H9 (cell line): ENCODE results near the gene TTC17. TPM values are rescaled to one million over a fixed set of nuclear protein-coding genes. Genes with fewer than 3 reads are reported as not detected.

Experiments
- DNase-seq: peaks from one replicate; pipeline ENCODE4 v3.0.0-alpha.2; 2017
- H2AFZ ChIP-seq: one replicate; pipeline ENCODE4 v1.6.1; 2013; ENCODE audit warnings: mild to moderate bottlenecking, low read length, control low read depth, moderate library complexity
- H2AK5ac ChIP-seq: 2 replicates; pipeline ENCODE4 v1.6.1; 2013; ENCODE audit warnings: low read length, control low read depth, mixed read lengths; ENCODE audit not compliant: insufficient read length
- H2BK120ac ChIP-seq: one replicate; pipeline ENCODE4 v1.6.1; 2013; ENCODE audit warnings: low read depth, mild to moderate bottlenecking, low read length, control low read depth, inconsistent platforms; ENCODE audit not compliant: poor library complexity, severe bottlenecking
- H2BK12ac ChIP-seq: 2 replicates; pipeline ENCODE4 v1.6.1; 2013; ENCODE audit warnings: low read length, control low read depth, mixed read lengths, low read depth; ENCODE audit not compliant: insufficient read length
- H2BK15ac ChIP-seq: 2 replicates; pipeline ENCODE4 v1.6.1; 2013; ENCODE audit warnings: low read depth, low read length, control low read depth
- H2BK20ac ChIP-seq: one replicate; pipeline ENCODE4 v1.6.1; 2013; ENCODE audit warnings: low read depth, mild to moderate bottlenecking, low read length, control low read depth, inconsistent platforms; ENCODE audit not compliant: poor library complexity, severe bottlenecking
- H2BK5ac ChIP-seq: 2 replicates; pipeline ENCODE4 v1.6.1; 2013; ENCODE audit warnings: low read length, control low read depth, mixed read lengths; ENCODE audit not compliant: insufficient read length
- H3K14ac ChIP-seq: 2 replicates; pipeline ENCODE4 v1.6.1; 2013; ENCODE audit warnings: low read length, control low read depth; ENCODE audit not compliant: insufficient read depth
- H3K18ac ChIP-seq: 2 replicates; pipeline ENCODE4 v1.6.1; 2013; ENCODE audit warnings: low read depth, mild to moderate bottlenecking, mixed read lengths, low read length, control low read depth; ENCODE audit not compliant: insufficient read length
- H3K23ac ChIP-seq: 2 replicates; pipeline ENCODE4 v1.6.1; 2013; ENCODE audit warnings: low read length, control low read depth, mixed read lengths, low read depth; ENCODE audit not compliant: insufficient read length
- H3K23me2 ChIP-seq: 2 replicates; pipeline ENCODE4 v1.6.1; 2013; ENCODE audit warnings: low read depth, mild to moderate bottlenecking, mixed read lengths, low read length, control low read depth; ENCODE audit not compliant: insufficient read length, poor library complexity, severe bottlenecking
- H3K27ac ChIP-seq: 2 replicates; pipeline ENCODE4 v1.5.1; 2013; ENCODE audit warnings: low read length, control low read depth, mixed read lengths, low read depth; ENCODE audit not compliant: insufficient read length
- H3K27me3 ChIP-seq: 2 replicates; pipeline ENCODE4 v1.6.1; 2013; ENCODE audit warnings: low read length, control low read depth, inconsistent platforms; ENCODE audit not compliant: insufficient read depth
- H3K4ac ChIP-seq: 2 replicates; pipeline ENCODE4 v1.6.1; 2013; ENCODE audit warnings: low read depth, mild to moderate bottlenecking, control low read depth, inconsistent platforms, low read length, moderate library complexity
- H3K4me1 ChIP-seq: 2 replicates; pipeline ENCODE4 v1.6.1; 2013; ENCODE audit warnings: low read length, control low read depth, inconsistent platforms; ENCODE audit not compliant: insufficient read depth
- H3K4me2 ChIP-seq: 2 replicates; pipeline ENCODE4 v1.6.1; 2013; ENCODE audit warnings: low read length, control low read depth, mixed read lengths; ENCODE audit not compliant: insufficient read length, insufficient read depth
- H3K56ac ChIP-seq: 2 replicates; pipeline ENCODE4 v1.6.1; 2013; ENCODE audit warnings: low read depth, mild to moderate bottlenecking, mixed read lengths, low read length, control low read depth; ENCODE audit not compliant: insufficient read length
- H3K79me1 ChIP-seq: 2 replicates; pipeline ENCODE4 v1.6.1; 2013; ENCODE audit warnings: low read depth, mild to moderate bottlenecking, moderate library complexity, low read length, control low read depth, inconsistent platforms; ENCODE audit not compliant: insufficient read depth, poor library complexity, severe bottlenecking
- H3K79me2 ChIP-seq: 2 replicates; pipeline ENCODE4 v1.6.1; 2013; ENCODE audit warnings: low read length, control low read depth, inconsistent platforms; ENCODE audit not compliant: insufficient read depth
- H3K9ac ChIP-seq: 2 replicates; pipeline ENCODE4 v1.6.1; 2013; ENCODE audit warnings: low read length, control low read depth, mixed read lengths; ENCODE audit not compliant: insufficient read length; ENCODE audit errors: extremely low read depth
- H3K9me3 ChIP-seq: one replicate; pipeline ENCODE4 v1.6.1; 2013; ENCODE audit warnings: low read depth, low read length, inconsistent platforms; ENCODE audit not compliant: control insufficient read depth
- H3T11ph ChIP-seq: one replicate; pipeline ENCODE4 v1.6.1; 2013; ENCODE audit warnings: mild to moderate bottlenecking, low read length, control low read depth, inconsistent platforms
- H4K20me1 ChIP-seq: one replicate; pipeline ENCODE4 v1.6.1; 2013; ENCODE audit not compliant: control insufficient read depth, insufficient read length, insufficient read depth
- H4K5ac ChIP-seq: 2 replicates; pipeline ENCODE4 v1.6.1; 2013; ENCODE audit warnings: low read depth, mild to moderate bottlenecking, mixed read lengths, low read length, control low read depth; ENCODE audit not compliant: insufficient read length
- H4K8ac ChIP-seq: replicated peaks from 2 replicates; pipeline ENCODE4 v1.6.1; 2013; ENCODE audit warnings: low read length, control low read depth, mixed read lengths, low read depth; ENCODE audit not compliant: insufficient read length
- H4K91ac ChIP-seq: 2 replicates; pipeline ENCODE4 v1.6.1; 2013; ENCODE audit warnings: low read depth, mild to moderate bottlenecking, moderate library complexity, mixed read lengths, low read length, control low read depth; ENCODE audit not compliant: insufficient read length
- H3K27ac Mint-ChIP-seq, 3 experiments: 2 replicates in 2 of 3; 3 replicates in 1 of 3; pipeline ENCODE4 v1.8.0; 2020 to 2021; ENCODE audit warnings: mixed read lengths in 3 of 3, mild to moderate bottlenecking in 1 of 3, moderate library complexity in 1 of 3
- H3K27me3 Mint-ChIP-seq: 2 replicates; pipeline ENCODE4 v1.8.0; 2021; ENCODE audit warnings: low read depth, mild to moderate bottlenecking, moderate library complexity, mixed read lengths
- H3K36me3 Mint-ChIP-seq, 3 experiments: 2 replicates in 2 of 3; 3 replicates in 1 of 3; pipeline ENCODE4 v1.8.0; 2020 to 2021; ENCODE audit warnings: low read depth in 3 of 3, mixed read lengths in 3 of 3; ENCODE audit not compliant: insufficient read depth in 1 of 3
- H3K4me1 Mint-ChIP-seq, 2 experiments: 2 replicates each; pipeline ENCODE4 v1.8.0; 2020; ENCODE audit warnings: mixed read lengths in 2 of 2
- H3K4me3 Mint-ChIP-seq, 2 experiments: 2 replicates in 1 of 2; 3 replicates in 1 of 2; pipeline ENCODE4 v1.8.0; 2020 to 2021; ENCODE audit warnings: mild to moderate bottlenecking in 2 of 2, mixed read lengths in 2 of 2, moderate library complexity in 1 of 2
- H3K9me3 Mint-ChIP-seq, 2 experiments: 2 replicates in 1 of 2; 3 replicates in 1 of 2; pipeline ENCODE4 v1.8.0; 2020; ENCODE audit warnings: mild to moderate bottlenecking in 2 of 2, mixed read lengths in 2 of 2, moderate library complexity in 1 of 2
- WGBS: extraction: QIAGEN DNeasy Blood & Tissue Kit; methylation state at CpG from one replicate; pipeline ENCODE4 v1.1.7; 2013; ENCODE audit warnings: missing lambda C conversion rate, low lambda C conversion rate, mixed read lengths; ENCODE audit not compliant: insufficient read length; ENCODE audit errors: extremely low coverage; 5-methylcytosine and 5-hydroxymethylcytosine counted together
- total RNA-seq: library from RNA; stranded (reverse); gene quantifications from 2 replicates; pipeline ENCODE4 v1.2.1, GENCODE V29; 2021
- TF ChIP-seq, protein P1 (sequence below): fragments of 200-600 bp; sonication (generic); conservative IDR thresholded peaks from 3 replicates; pipeline ENCODE4 v1.8.0; 2021; ENCODE audit warnings: antibody characterized with exemption, mild to moderate bottlenecking

Gene TTC17
- total RNA-seq, 1 experiment from 2014 or later: 68.5 TPM

DNA sequence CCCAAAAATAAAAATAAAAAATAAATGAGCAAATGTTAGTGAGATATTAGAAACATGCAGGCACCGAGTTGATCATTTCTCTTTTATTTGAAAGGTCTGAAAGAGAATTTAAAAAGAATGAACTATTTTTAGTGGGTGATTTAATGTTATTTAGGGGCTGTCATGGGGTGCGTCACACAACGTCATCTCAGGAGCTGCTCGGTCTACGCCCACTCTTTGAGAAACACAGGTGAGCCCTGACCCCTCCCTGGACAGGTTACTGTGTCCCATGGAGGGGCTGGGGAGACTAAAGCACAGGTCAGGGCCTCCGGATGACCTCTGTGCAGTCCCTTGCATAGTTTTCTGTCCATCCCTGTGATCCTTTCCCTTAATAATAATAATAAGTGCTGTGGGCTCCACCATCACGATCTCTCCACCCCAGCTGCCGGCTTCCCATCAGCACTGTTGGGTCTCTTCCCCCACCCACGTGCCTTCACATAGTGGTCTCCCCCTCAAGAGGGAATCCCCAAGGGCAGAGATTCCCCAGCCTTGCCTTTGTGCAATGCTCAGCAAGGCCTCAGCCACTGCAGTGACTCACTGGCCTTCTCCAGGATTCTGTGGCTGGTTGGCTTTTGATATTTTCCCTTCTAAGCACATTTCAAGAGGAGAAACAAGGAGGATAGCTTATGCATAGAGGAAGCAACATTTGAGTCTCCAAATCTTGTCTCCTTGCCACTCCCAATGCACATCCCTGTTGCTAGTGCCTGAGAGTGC, 159.9 kb downstream of the TTC17 start:
- no peaks in the 10 kb centered on the region for H3K27me3 ChIP-seq
- H3K23ac ChIP-seq: no peak overlapping the region

More for the DNA sequence above, 159.9 kb downstream of the TTC17 start:
- TF ChIP-seq, protein P1, sequence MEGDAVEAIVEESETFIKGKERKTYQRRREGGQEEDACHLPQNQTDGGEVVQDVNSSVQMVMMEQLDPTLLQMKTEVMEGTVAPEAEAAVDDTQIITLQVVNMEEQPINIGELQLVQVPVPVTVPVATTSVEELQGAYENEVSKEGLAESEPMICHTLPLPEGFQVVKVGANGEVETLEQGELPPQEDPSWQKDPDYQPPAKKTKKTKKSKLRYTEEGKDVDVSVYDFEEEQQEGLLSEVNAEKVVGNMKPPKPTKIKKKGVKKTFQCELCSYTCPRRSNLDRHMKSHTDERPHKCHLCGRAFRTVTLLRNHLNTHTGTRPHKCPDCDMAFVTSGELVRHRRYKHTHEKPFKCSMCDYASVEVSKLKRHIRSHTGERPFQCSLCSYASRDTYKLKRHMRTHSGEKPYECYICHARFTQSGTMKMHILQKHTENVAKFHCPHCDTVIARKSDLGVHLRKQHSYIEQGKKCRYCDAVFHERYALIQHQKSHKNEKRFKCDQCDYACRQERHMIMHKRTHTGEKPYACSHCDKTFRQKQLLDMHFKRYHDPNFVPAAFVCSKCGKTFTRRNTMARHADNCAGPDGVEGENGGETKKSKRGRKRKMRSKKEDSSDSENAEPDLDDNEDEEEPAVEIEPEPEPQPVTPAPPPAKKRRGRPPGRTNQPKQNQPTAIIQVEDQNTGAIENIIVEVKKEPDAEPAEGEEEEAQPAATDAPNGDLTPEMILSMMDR: no peak
- Mint-ChIP-seq H3K9me3 (no peaks in the 10 kb centered on the region; a peak in 3 of 5 replicates), H3K27me3 (peaks cover 26% of the 10 kb centered on the region), H3K4me1 (peaks cover 5 to 11% of the 10 kb centered on the region in 2 experiments; a peak in 3 of 4 replicates), H3K4me3 (no peak overlapping the region), H3K36me3 (no peaks in the 10 kb centered on the region; a peak in 1 of 7 replicates), H3K27ac (no peak overlapping the region)
- no peak overlapping the region for H2BK20ac ChIP-seq
- no peak for DNase-seq
- no CpG with 5 or more reads among the region's 9 CpGs for WGBS
- no peak overlapping the region for H3K18ac ChIP-seq
- H4K91ac ChIP-seq: no peak overlapping the region
- no peak overlapping the region for H2BK12ac ChIP-seq
- no peak overlapping the region for H3T11ph ChIP-seq
- no peak overlapping the region for H3K4ac ChIP-seq
- no peaks in the 10 kb centered on the region for H3K4me1 ChIP-seq
- H3K27ac ChIP-seq: no peak overlapping the region
- H3K79me1 ChIP-seq: no peaks in the 10 kb centered on the region
- no peak overlapping the region for H4K5ac ChIP-seq
- no peak overlapping the region for H2AK5ac ChIP-seq
- no peak overlapping the region for H2BK5ac ChIP-seq
- H2BK120ac ChIP-seq: no peak overlapping the region
- no peaks in the 10 kb centered on the region for H3K79me2 ChIP-seq
- no peak overlapping the region for H2BK15ac ChIP-seq
- no peak overlapping the region for H4K8ac ChIP-seq
- no peaks in the 10 kb centered on the region for H3K9me3 ChIP-seq
- no peak overlapping the region for H3K9ac ChIP-seq
- no peaks in the 10 kb centered on the region for H3K23me2 ChIP-seq
- no peak overlapping the region for H3K4me2 ChIP-seq
- no peaks in the 10 kb centered on the region for H4K20me1 ChIP-seq
- no peak overlapping the region for H2AFZ ChIP-seq
- H3K56ac ChIP-seq: no peak overlapping the region
- H3K14ac ChIP-seq: no peak overlapping the region
